Ishikawa (cell line): Measurements from ENCODE around the gene CPXM1.

Experiments
- CEBPB ChIP-seq: IDR thresholded peaks from 2 replicates; pipeline ENCODE4 v1.6.1; 2012
- CREB1 ChIP-seq: IDR thresholded peaks from 2 replicates; pipeline ENCODE4 v1.6.1; 2012; ENCODE audit warnings: low read depth
- EGR1 ChIP-seq: IDR thresholded peaks from 2 replicates; pipeline ENCODE4 v1.6.1; 2012
- EP300 ChIP-seq: IDR thresholded peaks from 2 replicates; pipeline ENCODE4 v1.6.1; 2012; ENCODE audit warnings: borderline replicate concordance
- FOXM1 ChIP-seq: IDR thresholded peaks from 2 replicates; pipeline ENCODE4 v1.6.1; 2012; ENCODE audit warnings: low read depth, borderline replicate concordance
- MAX ChIP-seq: IDR thresholded peaks from 2 replicates; pipeline ENCODE4 v1.6.1; 2012
- NFIC ChIP-seq: IDR thresholded peaks from 2 replicates; pipeline ENCODE4 v1.6.1; 2012
- RAD21 ChIP-seq: IDR thresholded peaks from 2 replicates; pipeline ENCODE4 v1.6.1; 2012; ENCODE audit warnings: low read depth
- REST ChIP-seq: IDR thresholded peaks from 2 replicates; pipeline ENCODE4 v1.6.1; 2012; ENCODE audit warnings: low read depth, mild to moderate bottlenecking
- TAF1 ChIP-seq: IDR thresholded peaks from 2 replicates; pipeline ENCODE4 v1.6.1; 2012; ENCODE audit warnings: low read depth, mild to moderate bottlenecking
- TCF12 ChIP-seq: IDR thresholded peaks from 2 replicates; pipeline ENCODE4 v1.6.1; 2012; ENCODE audit warnings: low read depth
- TEAD4 ChIP-seq: IDR thresholded peaks from 2 replicates; pipeline ENCODE4 v1.6.1; 2012
- YY1 ChIP-seq: IDR thresholded peaks from 2 replicates; pipeline ENCODE4 v1.6.1; 2012; ENCODE audit warnings: low read depth
- ZBTB7A ChIP-seq: IDR thresholded peaks from 2 replicates; pipeline ENCODE4 v1.6.1; 2012; ENCODE audit warnings: low read depth
- TF ChIP-seq, protein P1 (sequence below): IDR thresholded peaks from 2 replicates; pipeline ENCODE4 v1.6.1; 2012

Gene CPXM1

DNA sequence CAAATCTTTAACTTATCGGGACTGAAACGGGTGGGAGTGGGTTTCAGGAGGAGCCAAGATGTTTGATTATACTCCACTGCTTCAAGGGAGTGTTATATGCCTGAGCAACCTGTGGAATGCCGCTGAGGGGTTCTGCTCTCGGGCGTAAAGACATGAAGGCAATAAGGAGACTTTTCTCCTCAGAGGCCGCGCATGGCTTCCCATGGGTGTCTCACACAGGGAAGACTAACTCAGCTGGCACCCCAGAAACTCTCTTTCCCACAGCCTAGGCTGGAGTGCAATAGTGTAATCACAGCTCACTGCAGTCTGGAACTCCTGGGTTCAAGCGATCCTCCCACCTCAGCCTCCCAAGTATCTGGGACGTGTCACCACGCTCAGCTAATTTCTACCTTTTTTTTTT lies 9.3 kb upstream of the CPXM1 start:
- no peak for TF ChIP-seq TCF12
- no peak for TF ChIP-seq ZBTB7A
- TF ChIP-seq YY1 = no peak

DNA sequence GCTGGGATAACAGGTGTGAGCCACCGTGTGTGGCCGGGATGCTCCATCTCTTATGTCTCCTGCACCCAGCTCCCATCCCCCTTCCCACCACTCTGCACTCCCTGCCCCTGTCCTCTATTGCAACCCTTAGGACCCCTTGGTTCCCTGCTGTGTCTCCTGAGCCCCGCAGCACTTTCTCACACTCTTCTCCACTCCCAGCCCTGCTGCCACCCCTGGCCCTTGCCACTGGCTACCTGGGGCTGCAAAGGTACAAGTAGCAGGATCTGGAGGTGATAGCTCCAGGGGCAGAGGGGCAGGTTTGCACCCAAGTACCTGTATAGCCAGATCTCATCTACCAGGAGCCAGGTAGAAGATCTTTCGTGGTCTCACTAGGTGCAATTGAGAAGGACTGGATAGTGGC lies 6.6 kb upstream of the CPXM1 start:
- TF ChIP-seq RAD21 (no peak), CEBPB (no peak), EGR1 (no peak), MAX (no peak), NFIC (no peak), EP300 (no peak), TCF12 (no peak), ZBTB7A (no peak), CREB1 (no peak), FOXM1 (no peak), YY1 (no peak), TEAD4 (no peak), REST (no peak)
- TF ChIP-seq, protein P1, sequence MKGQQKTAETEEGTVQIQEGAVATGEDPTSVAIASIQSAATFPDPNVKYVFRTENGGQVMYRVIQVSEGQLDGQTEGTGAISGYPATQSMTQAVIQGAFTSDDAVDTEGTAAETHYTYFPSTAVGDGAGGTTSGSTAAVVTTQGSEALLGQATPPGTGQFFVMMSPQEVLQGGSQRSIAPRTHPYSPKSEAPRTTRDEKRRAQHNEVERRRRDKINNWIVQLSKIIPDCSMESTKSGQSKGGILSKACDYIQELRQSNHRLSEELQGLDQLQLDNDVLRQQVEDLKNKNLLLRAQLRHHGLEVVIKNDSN = no peak

GRCh38 chr20:2806351-2806701 lies 5.9 kb upstream of the CPXM1 start:
- TF ChIP-seq EGR1 (no peak), YY1 (no peak), MAX (no peak), CEBPB (no peak), RAD21 (no peak), CREB1 (no peak), NFIC (no peak), TAF1 (no peak), TCF12 (no peak), ZBTB7A (no peak), TEAD4 (no peak), FOXM1 (no peak), EP300 (no peak)
- TF ChIP-seq, protein P1 = no peak

- TF ChIP-seq TCF12 (no peak), RAD21 (no peak), MAX (no peak), EP300 (no peak), REST (no peak), EGR1 (peak; percentile 81), FOXM1 (no peak)
- TF ChIP-seq, protein P1 = no peak
These were observed 5.4 kb upstream of the CPXM1 start for GRCh38 chr20:2805689-2806350.

DNA sequence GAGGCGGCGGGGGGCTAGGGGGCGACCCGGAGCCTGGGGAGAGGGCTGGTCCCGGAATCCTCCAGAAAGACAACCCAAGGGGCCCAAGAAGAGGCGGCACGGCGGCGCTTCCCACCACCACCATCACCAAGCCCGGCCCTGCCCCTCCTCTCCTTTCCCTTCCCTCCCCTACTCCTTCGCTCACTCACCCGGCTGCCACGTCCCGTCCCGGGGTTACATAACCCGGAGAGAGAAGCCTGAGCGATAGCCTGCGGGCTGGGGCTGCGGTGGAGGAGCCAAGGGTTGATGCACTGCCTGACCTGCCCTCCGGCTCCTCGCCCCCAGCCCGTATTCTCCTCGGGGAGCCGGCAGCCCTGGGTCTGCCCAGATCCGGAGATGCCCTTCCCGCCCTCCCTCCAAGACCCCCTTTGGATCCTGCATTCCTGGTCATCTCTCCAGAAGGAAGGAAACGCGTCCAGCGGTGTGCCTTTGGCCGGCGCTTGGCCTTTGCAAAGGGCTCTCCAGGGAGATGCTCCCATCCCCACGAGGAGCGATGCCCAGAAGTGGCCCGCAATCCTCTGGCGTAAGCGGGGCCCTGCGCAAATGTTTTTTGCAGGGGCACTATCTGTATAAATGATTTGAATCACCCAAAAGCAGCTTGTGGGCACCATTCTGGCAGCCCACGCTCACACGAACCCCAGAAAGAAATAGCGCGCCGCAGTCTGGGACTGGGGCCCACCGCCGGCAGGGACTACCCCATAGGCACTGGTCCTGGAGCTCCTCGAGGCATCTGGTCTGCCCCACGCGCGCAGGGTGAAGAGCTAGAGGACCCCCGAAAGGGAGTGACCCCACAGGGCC lies 4.6 kb upstream of the CPXM1 start:
- TF ChIP-seq EP300 (no peak), CEBPB (no peak), EGR1 (no peak)
- TF ChIP-seq, protein P1 = no peak
